Gastrocnemius medialis (tissue), 4 donors: ENCODE results near the gene DTNB.

ENCODE experiments used
- CTCF ChIP-seq, 5 experiments: fragments of 450-650 bp in 3 of 5; fragments of 200-600 bp in 2 of 5; sonication (generic) in 2 of 5; IDR thresholded peaks in 4 of 5; conservative IDR thresholded peaks in 1 of 5; 1 replicate in 4 of 5; 2 replicates in 1 of 5; pipeline ENCODE4 v1.5.1; 2016 to 2019; ENCODE audit warnings: antibody characterized with exemption in 5 of 5, mild to moderate bottlenecking in 3 of 5, moderate library complexity in 3 of 5
- POLR2A ChIP-seq, 2 donors: fragments of 450-650 bp; IDR thresholded peaks; one replicate each; pipeline ENCODE4 v1.6.1; 2017; ENCODE audit warnings: antibody characterized with exemption in 2 of 2, mild to moderate bottlenecking in 2 of 2, moderate library complexity in 2 of 2

- TF ChIP-seq CTCF (IDR thresholded peaks at IDR 0.05 in 4 of 5, conservative IDR thresholded peaks at IDR 0.05 in 1 of 5) (no peak), POLR2A (IDR thresholded peaks at IDR 0.05) (no peak)
Measured at GRCh38 chr2:25570161-25570845, 103.1 kb downstream of the DTNB start.
